ENCODE data around the gene ARHGAP6.

The ARHGAP6 gene

GRCh38 chrX:11259437-11259836 lies 406.3 kb downstream of the ARHGAP6 start:
- TF ChIP-seq CTCF (IDR thresholded peaks at IDR 0.05) = no peak

GRCh38 chrX:11257711-11258110 lies 408.0 kb downstream of the ARHGAP6 start:
- no peak for TF ChIP-seq CTCF (IDR thresholded peaks at IDR 0.05)

GRCh38 chrX:11257290-11257689 lies 408.4 kb downstream of the ARHGAP6 start:
- TF ChIP-seq CTCF (IDR thresholded peaks at IDR 0.05) = no peak

- TF ChIP-seq CTCF (IDR thresholded peaks at IDR 0.05) = no peak
These were observed 411.2 kb downstream of the ARHGAP6 start for GRCh38 chrX:11254417-11255109.

- no peak for TF ChIP-seq CTCF (IDR thresholded peaks at IDR 0.05)
These were observed 421.1 kb downstream of the ARHGAP6 start for GRCh38 chrX:11244636-11245035.

- TF ChIP-seq CTCF (IDR thresholded peaks at IDR 0.05) = no peak
These were observed 423.0 kb downstream of the ARHGAP6 start for GRCh38 chrX:11242704-11243103.

GRCh38 chrX:11241720-11242119 lies 424.0 kb downstream of the ARHGAP6 start:
- no peak for TF ChIP-seq CTCF (IDR thresholded peaks at IDR 0.05)

- TF ChIP-seq CTCF (IDR thresholded peaks at IDR 0.05) = no peak
These were observed 426.5 kb downstream of the ARHGAP6 start for GRCh38 chrX:11239230-11239629.
